Inflammatory macrophage treated with lipopolysaccharide for 1 hour (primary cell): ENCODE measurements around the gene SLAMF9.
"Not testable (repeated sequence)": the region's sequence is repeated elsewhere in the genome, so short reads cannot be mapped to it uniquely, and the experiment has no call there.

Source experiments
- DNase-seq, 2 donors: peaks; one replicate each; pipeline ENCODE4 v3.0.0-alpha.2; 2020 to 2022

Gene SLAMF9

GRCh38 chr1:159920202-159920601 is 33.8 kb downstream of the SLAMF9 start:
- DNase-seq = no peak

DNA sequence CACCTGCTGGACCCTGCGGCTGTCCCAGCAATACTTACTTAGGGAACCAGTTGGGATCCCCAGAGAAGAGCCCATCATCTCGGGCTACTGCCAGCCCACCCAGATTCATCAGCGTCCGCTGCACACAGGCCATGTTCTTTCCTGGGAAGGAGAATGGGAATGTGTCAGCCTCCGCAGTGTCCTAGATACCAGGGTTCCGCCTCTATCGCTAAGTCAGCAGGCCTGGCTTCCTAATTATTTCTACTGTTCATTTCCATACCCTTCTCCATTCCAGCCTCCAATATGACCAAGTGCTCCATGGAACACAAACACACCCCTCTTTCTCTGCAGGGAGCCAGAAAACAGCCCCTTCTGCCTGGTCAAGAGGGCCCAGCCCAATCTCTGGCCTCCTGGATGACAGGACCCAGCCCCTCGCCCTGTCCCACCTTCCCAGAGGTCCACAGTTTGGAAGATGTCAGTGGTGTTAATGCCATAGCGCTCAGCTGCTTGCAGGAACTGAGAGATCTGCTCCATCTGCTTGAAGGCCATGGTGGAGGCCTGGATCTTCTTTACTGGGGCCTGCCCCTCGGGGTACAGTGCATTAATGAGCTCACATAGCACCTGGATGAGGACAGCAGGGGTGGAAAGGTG is 34.7 kb downstream of the SLAMF9 start:
- DNase-seq = no peak

GRCh38 chr1:159918352-159919200 is 35.5 kb downstream of the SLAMF9 start:
- DNase-seq = no peak

- no peak for DNase-seq
Observed at GRCh38 chr1:159917533-159918351, 36.3 kb downstream of the SLAMF9 start.

- DNase-seq = no peak
Observed at GRCh38 chr1:159916242-159917051, 37.6 kb downstream of the SLAMF9 start.

DNA sequence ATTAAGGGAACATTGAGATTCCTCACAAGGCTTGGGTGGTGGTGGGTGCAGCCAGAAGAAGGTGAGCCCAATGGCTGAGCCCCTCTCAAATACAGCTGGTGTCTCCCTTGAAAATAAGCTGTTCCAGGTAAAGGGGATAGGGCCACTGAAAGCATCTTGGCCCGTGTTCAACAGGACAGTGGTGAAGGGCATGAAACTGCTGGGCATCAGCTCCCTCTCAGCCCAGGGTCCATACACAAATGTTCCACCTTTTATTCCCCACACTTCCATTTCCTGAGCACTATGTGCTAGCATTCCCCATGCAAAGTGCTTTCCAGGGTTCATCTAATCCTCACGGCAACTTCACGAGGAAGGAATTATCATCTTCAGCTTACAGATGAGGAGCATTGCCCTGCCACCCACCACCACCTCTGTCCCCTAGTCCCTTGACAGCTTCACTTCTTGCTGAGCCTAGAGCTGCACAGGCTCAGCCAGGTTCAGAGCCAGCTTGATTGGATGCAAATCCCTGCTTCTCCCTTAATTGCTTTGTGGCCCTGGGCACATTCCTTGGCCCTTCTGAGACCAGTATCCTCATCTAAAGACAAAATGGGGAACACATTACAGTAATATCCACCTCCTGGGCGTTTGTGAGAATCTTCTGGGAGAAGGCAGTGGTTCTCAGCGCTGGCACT is 38.3 kb downstream of the SLAMF9 start:
- no peak for DNase-seq

DNA sequence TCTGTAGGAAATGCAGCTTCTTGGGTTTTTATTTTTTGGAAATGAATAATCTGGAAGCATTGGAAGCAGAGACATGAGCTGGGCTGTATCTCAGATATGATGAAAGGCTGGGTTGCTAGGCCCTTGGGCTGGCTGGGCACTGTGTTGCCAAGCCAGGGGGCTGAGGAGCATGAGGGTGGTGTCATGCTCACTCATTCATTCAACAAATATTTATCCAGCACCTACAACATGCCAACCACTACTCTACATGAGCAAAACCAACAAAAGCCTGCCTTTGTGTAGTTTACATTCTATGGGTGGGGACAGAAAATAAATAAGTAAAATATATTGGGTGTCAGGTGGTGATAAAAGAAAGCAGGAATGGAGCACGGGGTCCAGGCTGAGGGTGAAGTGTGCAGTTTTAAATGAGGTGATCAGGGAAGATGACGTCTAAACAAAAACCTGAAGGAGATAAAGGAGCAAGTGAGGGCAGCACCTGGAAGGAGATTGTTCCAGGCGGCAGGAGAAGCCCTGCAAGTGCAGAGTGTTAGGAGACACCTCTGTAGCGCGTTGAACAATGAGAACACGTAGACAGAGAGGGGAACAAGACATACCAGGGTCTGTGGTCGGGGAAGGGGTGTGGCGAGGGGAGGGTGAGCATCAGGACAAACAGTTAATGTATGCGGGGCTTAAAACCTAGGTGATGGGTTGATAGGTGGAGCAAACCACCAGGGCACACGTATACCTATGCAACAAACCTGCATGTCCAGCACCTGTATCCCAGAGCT is 39.6 kb downstream of the SLAMF9 start:
- no peak for DNase-seq

DNA sequence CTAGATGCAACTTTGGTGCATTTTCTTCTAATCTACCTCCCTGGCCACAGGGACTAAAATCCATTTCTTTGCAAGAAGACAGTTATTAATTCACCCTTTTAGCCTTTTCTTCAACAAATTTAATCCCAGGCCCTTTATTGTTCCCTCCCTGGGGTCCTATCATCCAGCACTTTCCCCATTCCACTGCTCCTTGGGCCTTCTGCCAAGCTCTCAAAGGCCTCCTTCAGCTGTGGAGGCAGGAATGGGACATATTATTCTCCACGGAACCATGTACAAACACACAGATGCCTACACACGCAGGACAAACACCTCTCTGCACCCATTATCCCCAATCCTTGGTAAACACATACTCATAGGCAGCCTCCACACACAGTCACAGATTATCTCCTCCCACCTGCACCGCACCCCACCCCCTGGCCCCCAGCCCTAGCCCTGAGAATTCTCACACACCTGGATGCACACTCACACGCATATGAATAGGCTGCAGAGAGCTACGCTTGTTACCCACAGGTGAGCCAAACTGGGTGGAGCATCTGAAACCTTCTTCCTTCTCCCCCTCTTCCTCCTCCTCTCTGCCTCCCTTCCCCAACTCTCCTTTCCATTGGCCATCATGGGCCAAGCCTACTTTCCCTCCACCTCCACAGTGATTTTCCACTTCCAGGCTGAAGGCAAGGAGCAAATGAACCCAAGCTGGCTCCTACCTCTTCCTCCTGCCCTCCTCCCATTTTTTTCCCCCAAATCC is 40.4 kb downstream of the SLAMF9 start:
- DNase-seq = no peak

- DNase-seq = no peak
Observed at GRCh38 chr1:159911326-159912070, 42.5 kb downstream of the SLAMF9 start.

DNA sequence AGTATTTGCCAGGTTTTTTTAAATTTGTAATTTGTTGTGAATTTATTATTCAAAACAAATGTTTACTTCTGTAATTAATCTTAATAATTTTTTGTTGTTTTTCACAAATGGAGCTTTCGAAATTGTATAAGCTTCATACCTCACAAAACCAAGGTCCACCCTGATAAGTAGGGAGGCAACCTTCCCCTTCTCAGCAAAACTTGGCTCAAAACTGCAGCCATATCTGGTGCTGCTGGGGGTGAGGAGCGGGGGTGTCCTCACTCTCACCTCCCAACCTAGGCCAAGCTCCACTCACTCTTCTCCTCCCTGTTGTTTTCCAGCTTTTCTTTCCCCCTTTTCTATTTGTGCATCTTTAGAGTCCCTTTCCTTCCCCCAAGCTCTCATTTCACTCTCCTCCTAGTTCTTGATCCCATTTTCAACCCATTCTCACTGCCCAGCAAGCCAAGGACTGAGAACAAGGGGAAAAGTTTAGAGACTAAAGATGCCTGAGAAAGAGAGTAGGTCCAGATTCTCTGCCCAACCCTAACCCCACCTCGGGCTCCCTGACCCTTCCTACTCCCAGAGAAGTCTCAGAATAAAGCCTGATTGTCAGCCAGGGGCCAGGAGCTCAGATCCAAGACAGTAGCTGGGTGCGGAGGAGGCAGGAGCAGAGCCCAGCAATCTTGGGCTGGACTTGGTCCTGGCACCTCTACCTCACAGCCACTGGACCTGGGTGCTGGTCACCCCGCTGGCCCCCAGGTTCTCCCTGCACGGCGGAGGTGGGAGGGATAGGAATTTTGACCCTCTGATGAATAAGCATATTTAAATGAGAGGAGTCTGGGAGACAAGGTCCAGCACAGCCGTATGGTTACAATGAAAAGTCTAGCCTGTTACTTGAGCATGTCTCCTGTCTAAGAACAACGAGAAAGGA is 45.8 kb downstream of the SLAMF9 start:
- no peak for DNase-seq

- no peak for DNase-seq
Observed at GRCh38 chr1:159906960-159907359, 47.1 kb downstream of the SLAMF9 start.

- not testable (repeated sequence) for DNase-seq
Observed at GRCh38 chr1:159904036-159904435, 50.0 kb downstream of the SLAMF9 start.

- peak; percentile 34 to 44 for DNase-seq
Observed at GRCh38 chr1:159902541-159902940, 51.5 kb downstream of the SLAMF9 start.
